ENCODE measurements around the gene TRIM46.
A peak's percentile ranks its signal among the peaks of the same experiment; 100 is the strongest.
"Not testable (repeated sequence)": the region's sequence is repeated elsewhere in the genome, so short reads cannot be mapped to it uniquely, and the experiment has no call there.

TRIM46 gene

DNA sequence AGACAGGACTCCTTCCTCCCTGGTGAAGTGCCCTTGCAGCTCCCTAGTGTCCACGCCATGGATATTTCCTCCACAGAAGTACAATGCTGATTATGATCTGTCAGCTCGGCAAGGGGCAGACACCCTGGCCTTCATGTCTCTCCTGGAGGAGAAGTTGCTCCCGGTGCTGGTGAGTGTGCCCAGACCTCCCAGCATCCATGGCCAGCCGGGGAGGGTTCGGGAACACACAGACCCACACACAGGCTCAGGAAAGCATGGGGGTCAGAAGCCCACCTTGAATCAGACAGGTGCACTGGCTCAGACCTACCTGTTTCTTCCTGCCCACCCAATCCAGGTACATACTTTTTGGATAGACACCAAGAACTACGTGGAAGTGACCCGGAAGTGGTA is 38.4 kb downstream of the TRIM46 start:
- H3K9me3 ChIP-seq (ENCODE audit: control insufficient read depth, insufficient read depth, low read length); H3K9ac ChIP-seq (ENCODE audit: low read depth, low read length); H3K4me3 ChIP-seq (ENCODE audit: low read depth, low read length); H3K27me3 ChIP-seq (ENCODE audit: control insufficient read depth, insufficient read depth, low read length); H3K27ac ChIP-seq (ENCODE audit: low read depth, low read length): not testable (repeated sequence)
- Histone ChIP-seq H3K4me1 (ENCODE audit: control insufficient read depth, insufficient read depth, low read length) (peaks cover 17% of the 10 kb centered on the region), H3K36me3 (ENCODE audit: control insufficient read depth, insufficient read depth, low read length) (peaks cover 26% of the 10 kb centered on the region)

- H3K9me3 ChIP-seq (ENCODE audit: control insufficient read depth, insufficient read depth, low read length); H3K4me3 ChIP-seq (ENCODE audit: low read depth, low read length): not testable (repeated sequence)
- H3K36me3 ChIP-seq (ENCODE audit: control insufficient read depth, insufficient read depth, low read length): peaks cover 26% of the 10 kb centered on the region
Measured at GRCh38 chr1:155214702-155215101, 41.1 kb downstream of the TRIM46 start.

DNA sequence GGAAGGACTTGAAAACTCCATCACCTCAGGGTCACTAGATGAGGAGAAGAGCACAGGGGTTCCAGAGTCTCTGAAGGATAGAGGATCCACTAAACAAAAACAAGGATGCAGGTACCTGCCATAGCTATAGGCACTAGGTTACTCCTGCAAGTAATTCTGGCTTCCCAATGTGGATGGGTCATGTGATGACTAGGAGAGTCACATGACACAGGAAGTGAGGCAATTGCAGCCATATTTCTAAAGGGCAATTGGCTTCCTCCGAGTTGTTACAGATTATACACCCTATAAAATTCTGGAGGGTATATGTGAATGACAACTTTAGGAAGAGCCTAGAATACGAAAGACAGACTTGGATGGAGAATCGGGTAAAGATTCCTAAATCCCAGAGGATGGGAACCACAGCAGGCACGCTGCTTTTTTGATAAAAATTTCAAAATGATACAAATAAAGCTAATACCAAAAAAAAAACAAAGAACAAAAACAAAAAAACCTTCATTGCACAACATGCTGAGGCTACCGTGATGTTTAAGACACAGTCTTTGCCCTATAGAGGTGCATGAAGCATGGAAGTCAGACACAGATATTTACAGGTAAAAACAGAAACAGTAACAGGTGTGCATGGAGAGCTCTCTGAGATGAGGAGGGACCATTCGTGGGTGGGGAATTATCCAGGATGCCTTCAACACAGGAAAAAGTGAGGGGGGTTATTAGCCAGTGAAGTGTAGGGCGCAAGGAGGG is 45.4 kb downstream of the TRIM46 start:
- no peaks in the 10 kb centered on the region for H3K4me1 ChIP-seq (ENCODE audit: control insufficient read depth, insufficient read depth, low read length)
- no peaks in the 10 kb centered on the region for H3K27me3 ChIP-seq (ENCODE audit: control insufficient read depth, insufficient read depth, low read length)
- H3K9ac ChIP-seq (ENCODE audit: low read depth, low read length): no peak overlapping the region
- H3K4me3 ChIP-seq (ENCODE audit: low read depth, low read length): peak overlapping the region; percentile 40
- H3K9me3 ChIP-seq (ENCODE audit: control insufficient read depth, insufficient read depth, low read length): no peaks in the 10 kb centered on the region
- H3K27ac ChIP-seq (ENCODE audit: low read depth, low read length): no peak overlapping the region
- H3K36me3 ChIP-seq (ENCODE audit: control insufficient read depth, insufficient read depth, low read length): peaks cover 11% of the 10 kb centered on the region; the same call in 1 of the 2 replicates

More at GRCh38 chr1:155214702-155215101, 41.1 kb downstream of the TRIM46 start:
- H3K9ac ChIP-seq (ENCODE audit: low read depth, low read length); H3K27ac ChIP-seq (ENCODE audit: low read depth, low read length); H3K27me3 ChIP-seq (ENCODE audit: control insufficient read depth, insufficient read depth, low read length); H3K4me1 ChIP-seq (ENCODE audit: control insufficient read depth, insufficient read depth, low read length): not testable (repeated sequence)

GRCh38 chr1:155219592-155220031 is 46.0 kb downstream of the TRIM46 start:
- Histone ChIP-seq H3K27ac (ENCODE audit: low read depth, low read length) (no peak overlapping the region), H3K4me3 (ENCODE audit: low read depth, low read length) (peak overlapping the region; percentile 40; the same call in 1 of the 2 replicates), H3K36me3 (ENCODE audit: control insufficient read depth, insufficient read depth, low read length) (peaks cover 11% of the 10 kb centered on the region; the same call in 1 of the 2 replicates), H3K4me1 (ENCODE audit: control insufficient read depth, insufficient read depth, low read length) (no peaks in the 10 kb centered on the region), H3K9me3 (ENCODE audit: control insufficient read depth, insufficient read depth, low read length) (no peaks in the 10 kb centered on the region), H3K27me3 (ENCODE audit: control insufficient read depth, insufficient read depth, low read length) (no peaks in the 10 kb centered on the region), H3K9ac (ENCODE audit: low read depth, low read length) (no peak overlapping the region)

- H3K27ac ChIP-seq (ENCODE audit: low read depth, low read length); H3K4me3 ChIP-seq (ENCODE audit: low read depth, low read length); H3K9ac ChIP-seq (ENCODE audit: low read depth, low read length); H3K27me3 ChIP-seq (ENCODE audit: control insufficient read depth, insufficient read depth, low read length); H3K4me1 ChIP-seq (ENCODE audit: control insufficient read depth, insufficient read depth, low read length); H3K36me3 ChIP-seq (ENCODE audit: control insufficient read depth, insufficient read depth, low read length); H3K9me3 ChIP-seq (ENCODE audit: control insufficient read depth, insufficient read depth, low read length): not testable (repeated sequence)
Measured at GRCh38 chr1:155220211-155220965, 46.7 kb downstream of the TRIM46 start.

- Histone ChIP-seq H3K27me3 (ENCODE audit: control insufficient read depth, insufficient read depth, low read length) (no peaks in the 10 kb centered on the region), H3K9ac (ENCODE audit: low read depth, low read length) (no peak overlapping the region), H3K4me1 (ENCODE audit: control insufficient read depth, insufficient read depth, low read length) (peaks cover 6% of the 10 kb centered on the region), H3K9me3 (ENCODE audit: control insufficient read depth, insufficient read depth, low read length) (no peaks in the 10 kb centered on the region), H3K4me3 (ENCODE audit: low read depth, low read length) (no peak overlapping the region), H3K27ac (ENCODE audit: low read depth, low read length) (no peak overlapping the region), H3K36me3 (ENCODE audit: control insufficient read depth, insufficient read depth, low read length) (peaks cover 4% of the 10 kb centered on the region; the same call in 1 of the 2 replicates)
Measured at GRCh38 chr1:155223047-155223446, 49.4 kb downstream of the TRIM46 start.

GRCh38 chr1:155225404-155225759 is 51.7 kb downstream of the TRIM46 start:
- H3K27me3 ChIP-seq (ENCODE audit: control insufficient read depth, insufficient read depth, low read length); H3K4me1 ChIP-seq (ENCODE audit: control insufficient read depth, insufficient read depth, low read length); H3K27ac ChIP-seq (ENCODE audit: low read depth, low read length); H3K9me3 ChIP-seq (ENCODE audit: control insufficient read depth, insufficient read depth, low read length); H3K4me3 ChIP-seq (ENCODE audit: low read depth, low read length); H3K9ac ChIP-seq (ENCODE audit: low read depth, low read length); H3K36me3 ChIP-seq (ENCODE audit: control insufficient read depth, insufficient read depth, low read length): not testable (repeated sequence)

- Histone ChIP-seq H3K9me3 (ENCODE audit: control insufficient read depth, insufficient read depth, low read length) (no peaks in the 10 kb centered on the region), H3K27me3 (ENCODE audit: control insufficient read depth, insufficient read depth, low read length) (peaks cover 7% of the 10 kb centered on the region), H3K4me3 (ENCODE audit: low read depth, low read length) (peak overlapping the region; percentile 87), H3K36me3 (ENCODE audit: control insufficient read depth, insufficient read depth, low read length) (peaks cover 4% of the 10 kb centered on the region; the same call in 1 of the 2 replicates), H3K4me1 (ENCODE audit: control insufficient read depth, insufficient read depth, low read length) (peaks cover 8% of the 10 kb centered on the region), H3K27ac (ENCODE audit: low read depth, low read length) (peak overlapping the region; percentile 89), H3K9ac (ENCODE audit: low read depth, low read length) (peak overlapping the region; percentile 81)
Measured at GRCh38 chr1:155226188-155226909, 52.7 kb downstream of the TRIM46 start.

DNA sequence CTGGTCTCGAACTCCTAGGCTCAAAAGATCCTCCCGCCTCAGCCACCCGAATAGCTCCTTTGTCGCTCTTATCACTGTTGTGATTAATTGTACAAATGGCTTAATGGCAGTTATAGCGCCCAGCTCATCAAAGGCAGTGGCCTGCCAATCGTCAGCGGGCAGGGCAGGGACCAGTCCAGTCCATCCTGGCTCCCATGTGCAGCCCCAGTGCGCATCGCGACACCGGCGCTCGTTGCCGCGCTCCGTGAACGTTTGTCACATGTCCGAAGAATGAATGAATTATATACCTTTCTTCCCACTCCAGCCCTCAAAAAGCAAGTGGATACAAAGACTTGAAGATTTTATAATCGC is 53.2 kb downstream of the TRIM46 start:
- H3K27me3 ChIP-seq (ENCODE audit: control insufficient read depth, insufficient read depth, low read length): peaks cover 7% of the 10 kb centered on the region
- H3K4me1 ChIP-seq (ENCODE audit: control insufficient read depth, insufficient read depth, low read length): peaks cover 8% of the 10 kb centered on the region
- H3K36me3 ChIP-seq (ENCODE audit: control insufficient read depth, insufficient read depth, low read length): peaks cover 4% of the 10 kb centered on the region; the same call in 1 of the 2 replicates
- peak overlapping the region; percentile 81 for H3K9ac ChIP-seq (ENCODE audit: low read depth, low read length)
- no peaks in the 10 kb centered on the region for H3K9me3 ChIP-seq (ENCODE audit: control insufficient read depth, insufficient read depth, low read length)
- H3K27ac ChIP-seq (ENCODE audit: low read depth, low read length): peak overlapping the region; percentile 89
- peak overlapping the region; percentile 87 for H3K4me3 ChIP-seq (ENCODE audit: low read depth, low read length)

DNA sequence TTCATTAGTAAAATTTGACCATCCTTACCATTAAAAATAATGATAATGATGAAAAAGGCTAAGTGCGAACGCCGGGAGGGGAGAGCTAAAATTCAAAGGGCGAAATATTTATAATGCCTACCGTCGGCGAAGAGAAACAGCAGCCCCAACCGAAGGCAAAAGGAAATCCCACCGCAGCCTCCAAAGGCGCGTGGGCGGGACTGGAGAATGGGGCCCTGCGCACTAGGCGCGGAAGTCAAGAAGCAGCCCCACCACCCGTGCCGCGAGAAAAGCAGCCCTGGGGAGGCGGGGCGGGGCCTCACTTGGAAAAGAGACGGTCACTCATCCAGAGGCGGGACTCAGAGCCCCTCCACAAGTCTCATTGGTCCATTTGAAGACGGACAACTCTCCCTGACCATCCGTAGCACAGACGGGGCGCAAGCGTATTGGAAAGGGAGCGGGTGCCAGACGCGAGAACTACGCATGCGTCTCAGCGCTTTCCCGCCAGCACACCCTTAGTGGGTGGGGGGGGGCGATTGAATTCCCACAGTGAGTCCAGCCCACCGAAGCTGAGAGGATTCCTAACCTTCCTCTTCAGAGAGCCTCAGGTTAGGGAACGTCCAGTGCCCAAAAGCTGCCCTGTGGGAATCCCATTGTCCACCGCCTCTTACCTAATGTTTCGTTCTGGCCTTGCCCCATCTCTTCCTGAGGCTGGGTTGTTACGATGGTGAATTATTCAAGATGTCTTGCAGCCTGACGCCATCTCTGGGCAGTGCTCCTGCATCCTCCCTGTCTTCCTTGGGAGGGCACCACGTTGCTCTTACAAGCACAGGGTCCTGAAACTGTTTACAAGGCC is 53.8 kb downstream of the TRIM46 start:
- peaks cover 7% of the 10 kb centered on the region for H3K27me3 ChIP-seq (ENCODE audit: control insufficient read depth, insufficient read depth, low read length)
- H3K9me3 ChIP-seq (ENCODE audit: control insufficient read depth, insufficient read depth, low read length): no peaks in the 10 kb centered on the region
- peaks cover 4% of the 10 kb centered on the region; the same call in 1 of the 2 replicates for H3K36me3 ChIP-seq (ENCODE audit: control insufficient read depth, insufficient read depth, low read length)
- H3K27ac ChIP-seq (ENCODE audit: low read depth, low read length): peak overlapping the region; percentile 89
- H3K9ac ChIP-seq (ENCODE audit: low read depth, low read length): peak overlapping the region; percentile 81
- peak overlapping the region; percentile 87 for H3K4me3 ChIP-seq (ENCODE audit: low read depth, low read length)
- H3K4me1 ChIP-seq (ENCODE audit: control insufficient read depth, insufficient read depth, low read length): peaks cover 8% of the 10 kb centered on the region

All from HUES48 (cell line).